HCT116 (cell line): ENCODE data around the gene PPP2R5B. TPM values are rescaled to one million over a fixed set of nuclear protein-coding genes. Genes with fewer than 3 reads are reported as not detected.

Source experiments
- ATAC-seq: fragments of 200-7000 bp; cut with Tn5 transposase; 2 replicates; pipeline ENCODE4 v1.9.1; 2020; ENCODE audit warnings: mild to moderate bottlenecking, moderate library complexity
- BruUV-seq: library from RNA; stranded (reverse); fragments of 400-500 nt; replicated peaks from 2 replicates; lab custom pipeline; 2021; lab: Mats Ljungman, UMichigan
- CTCF ChIA-PET: fragments of 300-600 bp; sonication (Branson Sonifier 250); formaldehyde crosslinking; loops from one replicate; lab custom pipeline; 2021; ENCODE audit warnings: antibody characterized with exemption; lab: Charles Lee
- POLR2A ChIA-PET: fragments of 300-600, 350-600 bp; sonication (Branson Sonifier 250); formaldehyde crosslinking; loops from one replicate; lab custom pipeline; 2021; ENCODE audit warnings: antibody characterized with exemption; lab: Charles Lee
- RAD21 ChIA-PET, 2 experiments: fragments of 300-600 bp; sonication (Branson Sonifier 250); formaldehyde crosslinking; loops; one replicate each; lab custom pipeline; 2023; ENCODE audit warnings: low total read pairs in 2 of 2; ENCODE audit not compliant: uncharacterized antibody in 2 of 2, unreplicated experiment in 2 of 2, low non-redundant PET in 1 of 2; lab: Charles Lee
- DNase-seq: peaks from one replicate; pipeline ENCODE4 v3.0.0-alpha.2; 2010; ENCODE audit warnings: low read depth, low spot score
- H2AFZ ChIP-seq: fragments of 200-600 bp; shearing (Covaris generic), sonication (generic); 2 replicates; pipeline ENCODE4 v1.6.1; 2017; ENCODE audit warnings: low read depth, mixed run types, mixed read lengths, antibody characterized with exemption, low read length; ENCODE audit not compliant: poor library complexity, severe bottlenecking
- H3K27ac ChIP-seq: 2 replicates; pipeline ENCODE4 v1.5.1; 2012; ENCODE audit warnings: low read depth, low read length
- H3K27me3 ChIP-seq: fragments of 200-600 bp; sonication (generic); 2 replicates; pipeline ENCODE4 v1.6.1; 2016; ENCODE audit warnings: mixed run types, low read length, mixed read lengths; ENCODE audit not compliant: insufficient read depth
- H3K36me3 ChIP-seq, 2 experiments: fragments of 200-500 bp in 1 of 2; fragments of 200-600 bp in 1 of 2; sonication (Bioruptor generic) in 1 of 2; sonication (generic) in 1 of 2; 2 replicates each; pipeline versions ENCODE4 v1.5.1 to v1.6.1; 2014 to 2016; ENCODE audit warnings: low read length in 2 of 2, inconsistent platforms in 1 of 2, mixed read lengths in 1 of 2, mixed run types in 1 of 2; ENCODE audit not compliant: insufficient read depth in 2 of 2, control insufficient read depth in 1 of 2
- H3K4me1 ChIP-seq, 2 experiments: fragments of 200-600 bp in 1 of 2; sonication (generic) in 1 of 2; 2 replicates each; pipeline versions ENCODE4 v1.5.1 to v1.6.1; 2012 to 2017; ENCODE audit warnings: low read length in 2 of 2, inconsistent platforms in 1 of 2, mild to moderate bottlenecking in 1 of 2, mixed read lengths in 1 of 2, mixed run types in 1 of 2, moderate library complexity in 1 of 2; ENCODE audit not compliant: insufficient read depth in 2 of 2, control insufficient read depth in 1 of 2
- H3K4me2 ChIP-seq: fragments of 200-600 bp; sonication (generic); 2 replicates; pipeline ENCODE4 v1.6.1; 2017; ENCODE audit warnings: mixed run types, low read length, mixed read lengths
- H3K4me3 ChIP-seq, 2 experiments: fragments of 200-600 bp in 1 of 2; sonication (generic) in 1 of 2; replicated peaks in 1 of 2; 2 replicates each; pipeline ENCODE4 v1.5.1; 2011 to 2016; ENCODE audit warnings: low read length in 2 of 2, control low read depth in 1 of 2, low read depth in 1 of 2, mild to moderate bottlenecking in 1 of 2, mixed read lengths in 1 of 2, mixed run types in 1 of 2
- H3K79me2 ChIP-seq: fragments of 200-600 bp; sonication (generic); 2 replicates; pipeline ENCODE4 v1.6.1; 2017; ENCODE audit warnings: mild to moderate bottlenecking, mixed run types, low read length, moderate library complexity, mixed read lengths; ENCODE audit not compliant: insufficient read depth
- H3K9ac ChIP-seq: fragments of 200-600 bp; sonication (generic); 2 replicates; pipeline ENCODE4 v1.6.1; 2016; ENCODE audit warnings: low read length, mixed read lengths
- H3K9me2 ChIP-seq: fragments of 200-600 bp; sonication (generic), shearing (Covaris generic); 2 replicates; pipeline ENCODE4 v1.6.1; 2017; ENCODE audit warnings: mixed run types, mild to moderate bottlenecking, moderate library complexity; ENCODE audit not compliant: insufficient read depth
- H3K9me3 ChIP-seq, 2 experiments: fragments of 200-500 bp in 1 of 2; fragments of 200-600 bp in 1 of 2; sonication (Bioruptor generic) in 1 of 2; sonication (generic) in 1 of 2; 2 replicates each; pipeline ENCODE4 v1.6.1; 2014 to 2017; ENCODE audit warnings: low read length in 2 of 2, mixed read lengths in 2 of 2, inconsistent platforms in 1 of 2, low read depth in 1 of 2, mild to moderate bottlenecking in 1 of 2, mixed run types in 1 of 2, moderate library complexity in 1 of 2; ENCODE audit not compliant: control insufficient read depth in 1 of 2, insufficient read depth in 1 of 2
- H4K20me1 ChIP-seq: fragments of 200-600 bp; sonication (generic), shearing (Covaris generic); 2 replicates; pipeline ENCODE4 v1.6.1; 2017; ENCODE audit warnings: mixed run types, mild to moderate bottlenecking, moderate library complexity; ENCODE audit not compliant: insufficient read depth
- CBX3 ChIP-seq: IDR thresholded peaks from 2 replicates; pipeline ENCODE4 v1.6.1; 2012; ENCODE audit warnings: low read depth
- CEBPB ChIP-seq: IDR thresholded peaks from 2 replicates; pipeline ENCODE4 v1.6.1; 2012; ENCODE audit warnings: low read depth
- EGR1 ChIP-seq: IDR thresholded peaks from 2 replicates; pipeline ENCODE4 v1.6.1; 2012; ENCODE audit warnings: low read depth
- ELF1 ChIP-seq: IDR thresholded peaks from 2 replicates; pipeline ENCODE4 v1.6.1; 2012; ENCODE audit warnings: low read depth, borderline replicate concordance
- EZH2 ChIP-seq: fragments of 200-600 bp; sonication (generic); IDR thresholded peaks from 2 replicates; pipeline ENCODE4 v1.6.1; 2017; ENCODE audit warnings: antibody characterized with exemption, mixed run types
- EZH2phosphoT487 ChIP-seq: fragments of 200-600 bp; IDR thresholded peaks from 2 replicates; pipeline ENCODE4 v1.6.1; 2018; ENCODE audit warnings: antibody characterized with exemption, borderline replicate concordance
- FOSL1 ChIP-seq: IDR thresholded peaks from 2 replicates; pipeline ENCODE4 v1.6.1; 2012; ENCODE audit warnings: low read depth
- POLR2AphosphoS5 ChIP-seq: IDR thresholded peaks from 2 replicates; pipeline ENCODE4 v1.6.1; 2011; ENCODE audit warnings: mild to moderate bottlenecking, low read depth, low read length, moderate library complexity
- RAD21 ChIP-seq: IDR thresholded peaks from 2 replicates; pipeline ENCODE4 v1.6.1; 2012; ENCODE audit warnings: low read depth, mild to moderate bottlenecking
- REST ChIP-seq: IDR thresholded peaks from 2 replicates; pipeline ENCODE4 v1.6.1; 2012; ENCODE audit warnings: low read depth
- SIN3A ChIP-seq: IDR thresholded peaks from 2 replicates; pipeline ENCODE4 v1.6.1; 2012; ENCODE audit warnings: low read depth
- SP1 ChIP-seq: IDR thresholded peaks from 2 replicates; pipeline ENCODE4 v1.6.1; 2012; ENCODE audit warnings: low read depth
- TCF7L2 ChIP-seq: IDR thresholded peaks from 2 replicates; pipeline ENCODE4 v1.7.0; 2011; ENCODE audit warnings: borderline replicate concordance, inconsistent platforms; ENCODE audit not compliant: insufficient read depth, insufficient read length; ENCODE audit errors: extremely low read depth
- ZFX ChIP-seq: fragments of 450-650 bp; IDR thresholded peaks from 2 replicates; pipeline ENCODE4 v1.6.1; 2017
- intact Hi-C: fragments of 100-400 bp; cut with micrococcal nuclease; formaldehyde crosslinking; loops from 2 replicates; pipeline ENCODE4 v1.10.0; 2022
- total RNA-seq: library from RNA; stranded (reverse); gene quantifications from one replicate; pipeline ENCODE4 v1.2.1, GENCODE V29; 2021; ENCODE audit not compliant: unreplicated experiment
- TF ChIP-seq, protein P1 (sequence below): IDR thresholded peaks from 2 replicates; pipeline ENCODE4 v1.6.1; 2012
- TF ChIP-seq, protein P2 (sequence below): IDR thresholded peaks from 2 replicates; pipeline ENCODE4 v1.6.1; 2011; ENCODE audit warnings: mild to moderate bottlenecking, low read length, moderate library complexity; ENCODE audit not compliant: insufficient replicate concordance; ENCODE audit errors: extremely low read depth

Gene PPP2R5B
- total RNA-seq, 1 experiment from 2014 or later, result 10.9 TPM

DNA sequence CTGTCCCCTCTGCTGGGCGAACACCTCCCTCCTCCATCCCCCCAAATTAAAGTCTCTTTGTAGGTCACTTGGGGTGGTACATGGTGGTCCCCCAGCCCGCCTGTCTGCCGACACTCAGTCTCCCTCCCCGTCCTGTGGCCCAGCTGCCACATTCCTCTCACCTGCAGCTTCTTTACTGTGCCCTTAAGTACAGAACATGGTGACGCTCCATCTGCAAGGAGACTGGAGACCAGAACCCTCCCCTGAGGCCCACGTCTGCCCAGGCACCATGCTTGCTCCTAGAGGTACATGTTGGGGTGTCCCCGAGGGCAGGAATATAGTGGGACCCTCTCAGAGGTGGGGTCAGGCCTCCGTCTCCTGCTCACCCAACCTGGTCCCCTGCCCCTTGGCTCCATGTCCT, 40.5 kb upstream of the PPP2R5B start:
- DNase-seq, result no peak
- Histone ChIP-seq H3K27ac (no peak overlapping the region), H3K9me3 (no peaks in the 10 kb centered on the region), H3K4me3 (no peak overlapping the region), H3K9ac (no peak overlapping the region), H2AFZ (no peak overlapping the region), H3K27me3 (no peaks in the 10 kb centered on the region), H3K4me1 (peaks cover 13 to 33% of the 10 kb centered on the region in 2 experiments; a peak in 3 of 4 replicates), H4K20me1 (no peaks in the 10 kb centered on the region), H3K9me2 (no peaks in the 10 kb centered on the region), H3K4me2 (no peak overlapping the region), H3K36me3 (no peaks in the 10 kb centered on the region), H3K79me2 (peaks cover 2% of the 10 kb centered on the region; the same call in 1 of the 2 replicates)
- CTCF ChIA-PET, result no interaction called here
- intact Hi-C loops, result no loop called here
- BruUV-seq, result no TSS peak
- TF ChIP-seq POLR2AphosphoS5, result no peak
- TF ChIP-seq, protein P1, sequence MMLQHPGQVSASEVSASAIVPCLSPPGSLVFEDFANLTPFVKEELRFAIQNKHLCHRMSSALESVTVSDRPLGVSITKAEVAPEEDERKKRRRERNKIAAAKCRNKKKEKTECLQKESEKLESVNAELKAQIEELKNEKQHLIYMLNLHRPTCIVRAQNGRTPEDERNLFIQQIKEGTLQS, result no peak
- TF ChIP-seq CEBPB, result no peak
- TF ChIP-seq ELF1, result no peak
- TF ChIP-seq, protein P2, sequence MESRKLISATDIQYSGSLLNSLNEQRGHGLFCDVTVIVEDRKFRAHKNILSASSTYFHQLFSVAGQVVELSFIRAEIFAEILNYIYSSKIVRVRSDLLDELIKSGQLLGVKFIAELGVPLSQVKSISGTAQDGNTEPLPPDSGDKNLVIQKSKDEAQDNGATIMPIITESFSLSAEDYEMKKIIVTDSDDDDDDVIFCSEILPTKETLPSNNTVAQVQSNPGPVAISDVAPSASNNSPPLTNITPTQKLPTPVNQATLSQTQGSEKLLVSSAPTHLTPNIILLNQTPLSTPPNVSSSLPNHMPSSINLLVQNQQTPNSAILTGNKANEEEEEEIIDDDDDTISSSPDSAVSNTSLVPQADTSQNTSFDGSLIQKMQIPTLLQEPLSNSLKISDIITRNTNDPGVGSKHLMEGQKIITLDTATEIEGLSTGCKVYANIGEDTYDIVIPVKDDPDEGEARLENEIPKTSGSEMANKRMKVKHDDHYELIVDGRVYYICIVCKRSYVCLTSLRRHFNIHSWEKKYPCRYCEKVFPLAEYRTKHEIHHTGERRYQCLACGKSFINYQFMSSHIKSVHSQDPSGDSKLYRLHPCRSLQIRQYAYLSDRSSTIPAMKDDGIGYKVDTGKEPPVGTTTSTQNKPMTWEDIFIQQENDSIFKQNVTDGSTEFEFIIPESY, result no peak
- TF ChIP-seq ZFX, result no peak
- TF ChIP-seq CBX3, result no peak
- no peak for TF ChIP-seq EGR1
- TF ChIP-seq EZH2phosphoT487, result no peak
- no peak for TF ChIP-seq EZH2
- TF ChIP-seq RAD21, result no peak
- TF ChIP-seq REST, result no peak
- TF ChIP-seq SP1, result no peak
- no peak for TF ChIP-seq FOSL1
- no peak for TF ChIP-seq TCF7L2
- TF ChIP-seq SIN3A, result no peak
- RAD21 ChIA-PET, result no interaction called here
- POLR2A ChIA-PET, result no interaction called here
- no peak for ATAC-seq
